Uterus (tissue), 2 donors: ENCODE data around the gene KCNG1.

ENCODE experiments used
- CTCF ChIP-seq, 4 experiments: fragments of 200-600 bp in 2 of 4; fragments of 450-650 bp in 2 of 4; sonication (generic) in 2 of 4; IDR thresholded peaks; one replicate each; pipeline ENCODE4 v1.5.1; 2016 to 2019; ENCODE audit warnings: antibody characterized with exemption in 4 of 4, mild to moderate bottlenecking in 2 of 4, moderate library complexity in 1 of 4
- POLR2A ChIP-seq, 2 donors: fragments of 450-650 bp; IDR thresholded peaks; one replicate each; pipeline ENCODE4 v1.6.1; 2016; ENCODE audit warnings: antibody characterized with exemption in 2 of 2, mild to moderate bottlenecking in 1 of 2, moderate library complexity in 1 of 2

DNA sequence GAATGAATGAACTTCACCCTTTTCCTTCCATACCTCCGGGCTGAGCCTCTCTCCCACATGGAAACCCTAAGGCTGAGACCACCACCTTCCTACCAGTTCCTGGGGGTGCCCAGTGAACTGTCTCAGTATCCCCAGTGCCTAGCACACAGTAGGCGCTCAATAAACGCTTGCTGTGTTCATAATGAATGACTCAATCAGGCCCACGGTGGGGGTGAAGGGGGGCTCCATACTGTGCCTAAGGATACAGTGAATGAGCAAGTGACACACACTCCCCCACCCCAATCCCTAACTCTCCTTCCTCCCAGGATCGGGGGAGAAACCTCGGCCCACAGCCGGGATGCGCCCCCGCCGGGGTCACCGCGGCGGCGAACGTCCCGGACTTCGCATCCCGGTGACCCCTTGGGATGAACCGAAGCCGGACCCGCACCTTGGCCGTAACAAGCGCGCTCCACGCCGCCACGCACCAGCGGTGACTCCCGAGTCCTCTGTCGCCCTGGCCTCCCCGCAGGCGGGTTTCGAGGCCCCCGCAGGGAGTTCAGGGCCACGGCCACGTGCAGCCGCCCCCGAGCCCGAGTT is 592 bp downstream of the KCNG1 start:
- TF ChIP-seq CTCF (IDR thresholded peaks at IDR 0.05) (no peak), POLR2A (IDR thresholded peaks at IDR 0.05) (no peak)
